Adrenal gland (tissue), 12 donors: Measurements from ENCODE around the gene CCDC24. TPM values are rescaled to one million over a fixed set of nuclear protein-coding genes. Genes with fewer than 3 reads are reported as not detected.

Experiments used
- DNase-seq, 7 donors: peaks; one replicate each; pipeline ENCODE4 v3.0.0-alpha.2; 2019 to 2020
- H3K27ac ChIP-seq, 5 donors: fragments of 200-600 bp; sonication (generic) in 4 of 5; 1 replicate in 3 of 5; 2 replicates in 2 of 5; pipeline versions ENCODE4 v1.5.1 to v1.8.0; 2016 to 2020; ENCODE audit warnings: mild to moderate bottlenecking in 1 of 5
- H3K27me3 ChIP-seq: fragments of 200-600 bp; 2 replicates; pipeline ENCODE4 v1.8.0; 2021
- H3K36me3 ChIP-seq, 2 donors: fragments of 200-600 bp; replicated peaks in 1 of 2; 1 replicate in 1 of 2; 2 replicates in 1 of 2; pipeline versions ENCODE4 v1.5.1 to v1.8.0; 2018 to 2022
- H3K4me1 ChIP-seq, 2 donors: fragments of 200-600 bp; replicated peaks in 1 of 2; 1 replicate in 1 of 2; 2 replicates in 1 of 2; pipeline versions ENCODE4 v1.5.1 to v1.8.0; 2018 to 2021
- H3K4me3 ChIP-seq, 4 donors: fragments of 200-600 bp; sonication (generic) in 3 of 4; one replicate each; pipeline ENCODE4 v1.5.1; 2016 to 2018
- H3K9me3 ChIP-seq, 3 donors: fragments of 200-600 bp; sonication (generic) in 1 of 3; replicated peaks in 1 of 3; 1 replicate in 2 of 3; 2 replicates in 1 of 3; pipeline versions ENCODE4 v1.5.1 to v1.8.0; 2016 to 2021
- CTCF ChIP-seq, 6 experiments: fragments of 450-650 bp in 4 of 6; fragments of 200-600 bp in 2 of 6; sonication (generic) in 1 of 6; IDR thresholded peaks; 1 replicate in 5 of 6; 2 replicates in 1 of 6; pipeline versions ENCODE4 v1.5.1 to v1.8.0; 2016 to 2021; ENCODE audit warnings: antibody characterized with exemption in 6 of 6, mild to moderate bottlenecking in 2 of 6, moderate library complexity in 1 of 6
- POLR2A ChIP-seq, 2 donors: fragments of 450-650 bp; IDR thresholded peaks; one replicate each; pipeline ENCODE4 v1.6.1; 2017; ENCODE audit warnings: antibody characterized with exemption in 2 of 2, mild to moderate bottlenecking in 2 of 2, moderate library complexity in 1 of 2
- WGBS, 4 donors: extraction: QIAGEN DNeasy Blood & Tissue Kit in 2 of 4; methylation state at CpG; one replicate each; pipeline versions ENCODE4 v1.1.5 to v1.1.7; 2013 to 2017; 5-methylcytosine and 5-hydroxymethylcytosine counted together
- intact Hi-C, 2 donors: fragments of 100-400 bp; cut with DNase I; formaldehyde crosslinking; loops; one replicate each; pipeline versions ENCODE4 v1.14.1 to v1.15.0; 2022 to 2023
- polyA plus RNA-seq, 3 donors: library from polyadenylated mRNA; stranded (reverse); fragments of 200-250 nt in 2 of 3; fragments of 350-450 nt in 1 of 3; fragmentation: Illumina TruSeq in 1 of 3; extraction: RNeasy Lipid Tissue Mini Kit (QIAGEN cat#74804) in 1 of 3; gene quantifications; one replicate each; pipeline ENCODE4 v1.2.3, GENCODE V29; 2013 to 2014
- total RNA-seq, 9 donors: library from RNA; depleted of rRNA in 4 of 9; stranded (reverse); fragments of >200 nt in 4 of 9; fragments of 120-200 nt in 1 of 9; fragmentation: NEBNext Ultra II Directional in 1 of 9; extraction: Animal tissue kit (Norgen Biotek cat#: 25700) in 1 of 9; gene quantifications; one replicate each; pipeline versions ENCODE4 v1.1.0 to v1.2.4, GENCODE V29; 2013 to 2023
- donor health status: healthy with polysubstance abuse.
- donor health status: Bipolar disorder and iron deficiency.
- donor health status: DM: yes; HTN: yes; CAD: no.
- donor health status: DM: no; HTN: no; CAD: no.
- donor health status: DM: no; HTN: no; CAD: no.
- donor health status: DM: yes; HTN: yes; CAD: no.

Gene CCDC24
- total and polyA plus RNA-seq, 12 donors = 3.1 to 53.5 (median 11.7) TPM

- H3K4me1 ChIP-seq = peaks cover 19 to 29% of the 10 kb centered on the region in 2 donors
- no peaks in the 10 kb centered on the region for H3K27me3 ChIP-seq
- no peak for DNase-seq
- WGBS, 4 donors = 83 to 89% (median 86%) methylated on average over 12 to 17 of the region's 17 CpGs
- TF ChIP-seq POLR2A (IDR thresholded peaks at IDR 0.05) = no peak
- no peak for TF ChIP-seq CTCF (IDR thresholded peaks at IDR 0.05)
- no peak overlapping the region for H3K4me3 ChIP-seq
- no peak overlapping the region for H3K27ac ChIP-seq
- intact Hi-C loops = no loop called here
- H3K36me3 ChIP-seq = peaks cover 0 to 22% of the 10 kb centered on the region in 2 donors
- H3K9me3 ChIP-seq = no peaks in the 10 kb centered on the region
These were observed 19.9 kb upstream of the CCDC24 start for GRCh38 chr1:43971336-43971980.

- TF ChIP-seq POLR2A (IDR thresholded peaks at IDR 0.05) = no peak
- intact Hi-C loops = no loop called here
- DNase-seq = no peak
- peaks cover 21 to 52% of the 10 kb centered on the region in 2 donors for H3K4me1 ChIP-seq
- H3K27me3 ChIP-seq = no peaks in the 10 kb centered on the region
- no peaks in the 10 kb centered on the region for H3K9me3 ChIP-seq
- H3K4me3 ChIP-seq = peak overlapping the region in 3 of 4 donors; percentile 80 to 97 (median 85)
- WGBS, 4 donors = 37 to 42% (median 40%) methylated on average over 9 of the region's 9 CpGs
- peaks cover 0 to 33% of the 10 kb centered on the region in 2 donors for H3K36me3 ChIP-seq
- H3K27ac ChIP-seq = peak overlapping the region in 4 of 5 donors; percentile 91 to 98 (median 94)
These were observed 17.4 kb upstream of the CCDC24 start for GRCh38 chr1:43973981-43974442.

- peak; percentile 94 to 98 (median 97) for DNase-seq
- Histone ChIP-seq H3K4me1 (peaks cover 22 to 52% of the 10 kb centered on the region in 2 donors), H3K4me3 (peak within 1 kb of the TSS; percentile 56 to 97 (median 82)), H3K27ac (peak within 1 kb of the TSS; percentile 80 to 98 (median 92)), H3K9me3 (no peaks in the 10 kb centered on the region), H3K36me3 (peaks cover 0 to 33% of the 10 kb centered on the region in 2 donors), H3K27me3 (no peaks in the 10 kb centered on the region)
- 0 to 1% (median 0%) methylated on average over 8 to 93 of the region's 93 CpGs for WGBS, 4 donors
- intact Hi-C loops = no loop called here
- peak; percentile 59 to 92 for TF ChIP-seq POLR2A (IDR thresholded peaks at IDR 0.05)
- peak in 4 of 6 experiments; percentile 7 to 63 (median 48) for TF ChIP-seq CTCF (IDR thresholded peaks at IDR 0.05)
These were observed 16.8 kb upstream of the CCDC24 start, which contains the start of gene ATP6V0B for GRCh38 chr1:43974443-43975248. TSS of gene ATP6V0B (plus strand) at chr1:43974960. CDS start at chr1:43975041, 81 bp downstream.

DNA sequence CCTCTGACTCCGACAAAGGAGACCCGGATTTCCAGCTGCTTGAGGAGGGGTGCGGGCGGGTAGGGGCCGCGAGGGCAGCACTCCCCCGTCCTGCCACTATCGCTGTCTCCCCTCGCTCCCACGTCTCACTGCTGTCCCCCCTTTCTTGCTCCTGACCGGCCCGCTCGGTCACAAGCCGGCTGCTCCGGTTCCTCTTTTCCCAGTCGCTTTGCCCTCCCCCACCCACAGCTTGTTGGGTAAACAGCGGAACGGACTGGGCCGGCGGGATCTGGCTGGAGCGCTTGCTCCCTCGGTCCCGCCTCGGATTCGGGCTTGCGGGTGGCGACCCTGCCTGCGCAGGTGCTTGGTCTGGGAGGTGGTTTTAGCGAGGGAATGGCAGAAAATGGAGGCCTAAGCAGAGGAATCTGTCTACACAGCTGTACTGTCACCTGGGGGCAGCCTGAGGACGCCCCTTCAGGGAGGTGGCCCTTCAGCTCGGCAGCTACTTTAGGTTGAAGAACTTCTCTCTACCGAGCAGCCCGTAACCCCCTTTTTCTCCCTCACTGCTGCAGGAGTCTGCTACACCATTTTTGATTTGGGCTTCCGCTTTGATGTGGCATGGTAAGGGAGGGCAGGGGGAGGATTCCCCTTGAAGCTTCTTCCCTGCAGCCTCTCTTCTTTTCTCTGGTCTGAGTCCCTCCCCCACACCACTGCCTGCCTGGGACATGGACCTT lies 16.0 kb upstream of the CCDC24 start:
- peak; percentile 70 to 81 (median 77) for DNase-seq
- TF ChIP-seq POLR2A (IDR thresholded peaks at IDR 0.05) = no peak
- TF ChIP-seq CTCF (IDR thresholded peaks at IDR 0.05) = peak in 1 of 6 experiments; percentile 23
- peak overlapping the region; percentile 56 to 97 (median 82) for H3K4me3 ChIP-seq
- 0 to 4% (median 1%) methylated on average over 25 to 34 of the region's 34 CpGs for WGBS, 4 donors
- peaks cover 0 to 33% of the 10 kb centered on the region in 2 donors for H3K36me3 ChIP-seq
- H3K9me3 ChIP-seq = no peaks in the 10 kb centered on the region
- peak overlapping the region; percentile 80 to 98 (median 92) for H3K27ac ChIP-seq
- H3K27me3 ChIP-seq = no peaks in the 10 kb centered on the region
- peaks cover 26 to 55% of the 10 kb centered on the region in 2 donors for H3K4me1 ChIP-seq
- intact Hi-C loops = no loop called here
